ENCODE measurements around the gene TRERF1.

DNA sequence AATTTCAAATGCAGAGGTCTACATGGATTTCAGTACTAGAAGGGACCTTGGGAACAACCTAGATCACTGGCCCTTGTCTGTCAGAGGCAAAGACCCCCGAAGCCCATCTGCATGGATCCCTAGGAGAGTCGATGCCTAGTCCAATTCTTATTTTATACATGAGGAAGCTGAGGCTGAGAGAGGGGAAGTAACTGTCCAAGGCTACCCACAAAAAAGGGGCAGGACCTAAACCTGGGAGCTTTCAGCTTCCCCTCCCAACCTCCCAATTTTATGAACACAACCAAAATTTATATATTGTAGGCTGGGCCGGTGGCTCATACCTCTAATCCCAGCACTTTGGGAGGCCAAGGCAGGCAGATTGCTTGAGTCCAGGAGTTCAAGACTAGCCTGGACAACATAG, 73.2 kb downstream of the TRERF1 start:
- TF ChIP-seq, protein P1, sequence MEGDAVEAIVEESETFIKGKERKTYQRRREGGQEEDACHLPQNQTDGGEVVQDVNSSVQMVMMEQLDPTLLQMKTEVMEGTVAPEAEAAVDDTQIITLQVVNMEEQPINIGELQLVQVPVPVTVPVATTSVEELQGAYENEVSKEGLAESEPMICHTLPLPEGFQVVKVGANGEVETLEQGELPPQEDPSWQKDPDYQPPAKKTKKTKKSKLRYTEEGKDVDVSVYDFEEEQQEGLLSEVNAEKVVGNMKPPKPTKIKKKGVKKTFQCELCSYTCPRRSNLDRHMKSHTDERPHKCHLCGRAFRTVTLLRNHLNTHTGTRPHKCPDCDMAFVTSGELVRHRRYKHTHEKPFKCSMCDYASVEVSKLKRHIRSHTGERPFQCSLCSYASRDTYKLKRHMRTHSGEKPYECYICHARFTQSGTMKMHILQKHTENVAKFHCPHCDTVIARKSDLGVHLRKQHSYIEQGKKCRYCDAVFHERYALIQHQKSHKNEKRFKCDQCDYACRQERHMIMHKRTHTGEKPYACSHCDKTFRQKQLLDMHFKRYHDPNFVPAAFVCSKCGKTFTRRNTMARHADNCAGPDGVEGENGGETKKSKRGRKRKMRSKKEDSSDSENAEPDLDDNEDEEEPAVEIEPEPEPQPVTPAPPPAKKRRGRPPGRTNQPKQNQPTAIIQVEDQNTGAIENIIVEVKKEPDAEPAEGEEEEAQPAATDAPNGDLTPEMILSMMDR (IDR thresholded peaks at IDR 0.05), result no peak
- TF ChIP-seq POLR2AphosphoS5 (IDR thresholded peaks at IDR 0.05) (no peak), POLR2A (IDR thresholded peaks at IDR 0.05) (no peak), EP300 (IDR thresholded peaks at IDR 0.05; ENCODE audit: low read depth) (no peak)

Data from transverse colon (tissue), 4 donors.